ENCODE measurements around the gene DMPK. TPM values are rescaled to one million over a fixed set of nuclear protein-coding genes. Genes with fewer than 3 reads are reported as not detected.

Gene DMPK
- 17.6 and 23.9 TPM in 2 replicates for total RNA-seq

GRCh38 chr19:45782162-45782691 is at the start of gene DMPK:
TSS of gene DMPK (minus strand) at chr19:45782490. CDS start at chr19:45782352, 138 bp downstream.

GRCh38 chr19:45814851-45815480 is 32.7 kb upstream of the DMPK start, which contains the start of gene RSPH6A:
TSS of gene RSPH6A (minus strand) at chr19:45815308. CDS start at chr19:45815176, 132 bp downstream.

GRCh38 chr19:45792470-45793177 is 10.3 kb upstream of the DMPK start, which contains the start of gene DMWD:
TSS of gene DMWD (minus strand) at chr19:45792845. CDS start at chr19:45792756, 89 bp downstream.

GRCh38 chr19:45768984-45769782 is 13.1 kb downstream of the DMPK start, which contains the start of gene SIX5:
TSS of gene SIX5 (minus strand) at chr19:45769252. CDS start at chr19:45768844, 408 bp downstream.

GRCh38 chr19:45733160-45733810 is 49.0 kb downstream of the DMPK start, which contains the start of gene MEIOSIN:
TSS of gene MEIOSIN (plus strand) at chr19:45733439. CDS start at chr19:45735377, 1,938 bp downstream.

GRCh38 chr19:45730368-45731288 is 51.7 kb downstream of the DMPK start, which contains the start of gene FBXO46:
TSS of gene FBXO46 (minus strand) at chr19:45730896. CDS start at chr19:45713495, 17,401 bp downstream.

Other genes with a start within 250 kb of the DMPK start
- gene OPA3, start 197.7 kb downstream of the DMPK start, total RNA-seq: 6.1 and 14.7 TPM in 2 replicates
- gene GPR4, start 180.3 kb downstream of the DMPK start, total RNA-seq: 0.29 and 0.53 TPM in 2 replicates
- gene EML2, start 143.1 kb downstream of the DMPK start, total RNA-seq: 43.2 and 45.6 TPM in 2 replicates
- gene GIPR, start 114.3 kb downstream of the DMPK start, total RNA-seq: 0.18 TPM in 1 of 2 replicates, not detected in the other
- gene SNRPD2, start 90.5 kb downstream of the DMPK start, total RNA-seq: 306 and 318 TPM in 2 replicates
- gene QPCTL, start 89.8 kb downstream of the DMPK start, total RNA-seq: 29.2 and 49.6 TPM in 2 replicates
- gene FBXO46, start 51.6 kb downstream of the DMPK start, total RNA-seq: 8.7 and 8.9 TPM in 2 replicates
- gene MEIOSIN, start 49.1 kb downstream of the DMPK start, total RNA-seq: not detected in 2 replicates
- gene SIX5, start 13.2 kb downstream of the DMPK start, total RNA-seq: 16.1 and 21.0 TPM in 2 replicates
- 30.8 and 31.1 TPM in 2 replicates for gene DMWD, start 10.4 kb upstream of the DMPK start, total RNA-seq
- gene RSPH6A, start 32.8 kb upstream of the DMPK start, total RNA-seq: not detected in 2 replicates
- gene SYMPK, start 80.7 kb upstream of the DMPK start, total RNA-seq: 33.5 and 40.6 TPM in 2 replicates
- gene FOXA3, start 81.8 kb upstream of the DMPK start, total RNA-seq: not detected in 2 replicates
- gene IRF2BP1, start 103.7 kb upstream of the DMPK start, total RNA-seq: 21.1 and 32.6 TPM in 2 replicates
- gene MYPOP, start 120.1 kb upstream of the DMPK start, total RNA-seq: 0.53 and 3.5 TPM in 2 replicates
- not detected in 2 replicates for gene NANOS2, start 132.3 kb upstream of the DMPK start, total RNA-seq
- gene NOVA2, start 191.4 kb upstream of the DMPK start, total RNA-seq: not detected in 2 replicates
- gene CCDC61, start 213.0 kb upstream of the DMPK start, total RNA-seq: 11.2 and 12.9 TPM in 2 replicates
- not detected in 2 replicates for gene PGLYRP1, start 240.6 kb upstream of the DMPK start, total RNA-seq

Data from myometrial cell (primary cell).